CD4-positive, alpha-beta memory T cell (primary cell): ENCODE data around the gene TCERG1. TPM values are rescaled to one million over a fixed set of nuclear protein-coding genes. Genes with fewer than 3 reads are reported as not detected.
A peak's percentile ranks its signal among the peaks of the same experiment; 100 is the strongest.

Source experiments
- CTCF ChIA-PET: fragments of 350-600 bp; sonication (Branson Sonifier 250); formaldehyde crosslinking; loops from one replicate; lab custom pipeline; 2021; ENCODE audit warnings: inconsistent platforms; ENCODE audit not compliant: partially characterized antibody; lab: Charles Lee
- POLR2A ChIA-PET: fragments of 350-600 bp; sonication (Branson Sonifier 250); formaldehyde crosslinking; loops from one replicate; lab custom pipeline; 2021; ENCODE audit not compliant: partially characterized antibody; lab: Charles Lee
- DNase-seq, 5 donors: peaks; one replicate each; pipeline versions ENCODE4 v3.0.0 to v3.0.0-alpha.2; 2020 to 2022; ENCODE audit warnings: mixed read lengths in 1 of 5
- H3K27ac ChIP-seq: one replicate; pipeline ENCODE4 v1.7.0; 2013; ENCODE audit warnings: low read depth, low read length
- H3K27me3 ChIP-seq: 2 replicates; pipeline ENCODE4 v1.7.0; 2013; ENCODE audit warnings: mild to moderate bottlenecking, low read length, moderate library complexity; ENCODE audit not compliant: insufficient read depth
- H3K36me3 ChIP-seq: 2 replicates; pipeline ENCODE4 v1.7.0; 2013; ENCODE audit warnings: mild to moderate bottlenecking, low read length, moderate library complexity; ENCODE audit not compliant: insufficient read depth
- H3K4me1 ChIP-seq: 2 replicates; pipeline ENCODE4 v1.7.0; 2013; ENCODE audit warnings: mild to moderate bottlenecking, low read length, moderate library complexity; ENCODE audit not compliant: insufficient read depth
- H3K4me3 ChIP-seq, 2 donors: one replicate each; pipeline ENCODE4 v1.7.0; 2013; ENCODE audit warnings: low read length in 2 of 2, mild to moderate bottlenecking in 1 of 2
- H3K9me3 ChIP-seq, 2 donors: one replicate each; pipeline ENCODE4 v1.7.0; 2013; ENCODE audit warnings: low read length in 2 of 2, control low read depth in 1 of 2; ENCODE audit not compliant: control insufficient read depth in 1 of 2
- H3K27ac Mint-ChIP-seq, 7 donors: one replicate each; pipeline ENCODE4 v1.8.0; 2020 to 2021; ENCODE audit warnings: mixed read lengths in 7 of 7, mild to moderate bottlenecking in 6 of 7, inconsistent platforms in 3 of 7, moderate library complexity in 3 of 7
- H3K27me3 Mint-ChIP-seq, 2 donors: one replicate each; pipeline ENCODE4 v1.8.0; 2020 to 2021; ENCODE audit warnings: mixed read lengths in 2 of 2
- H3K36me3 Mint-ChIP-seq, 2 donors: one replicate each; pipeline ENCODE4 v1.8.0; 2020 to 2021; ENCODE audit warnings: mixed read lengths in 2 of 2, inconsistent platforms in 1 of 2, mild to moderate bottlenecking in 1 of 2
- H3K4me1 Mint-ChIP-seq, 4 donors: one replicate each; pipeline ENCODE4 v1.8.0; 2020 to 2021; ENCODE audit warnings: mixed read lengths in 4 of 4, mild to moderate bottlenecking in 1 of 4
- H3K4me3 Mint-ChIP-seq, 8 donors: one replicate each; pipeline ENCODE4 v1.8.0; 2020 to 2021; ENCODE audit warnings: mixed read lengths in 8 of 8, mild to moderate bottlenecking in 7 of 8, moderate library complexity in 6 of 8, inconsistent platforms in 3 of 8
- H3K9me3 Mint-ChIP-seq, 8 donors: one replicate each; pipeline ENCODE4 v1.8.0; 2020 to 2021; ENCODE audit warnings: mixed read lengths in 8 of 8, mild to moderate bottlenecking in 5 of 8, inconsistent platforms in 3 of 8, moderate library complexity in 1 of 8
- intact Hi-C: fragments of 100-400 bp; cut with micrococcal nuclease; formaldehyde crosslinking; loops from one replicate; pipeline ENCODE4 v1.15.1; 2023
- polyA plus RNA-seq, 2 donors: library from polyadenylated mRNA; unstranded; fragments of 300-500 nt; fragmentation: Illumina TruSeq; gene quantifications; one replicate each; pipeline ENCODE4 v1.2.3, GENCODE V29; 2021
- total RNA-seq, 2 experiments: library from RNA; stranded (reverse); gene quantifications; one replicate each; pipeline ENCODE4 v1.2.3, GENCODE V29; 2021

The TCERG1 gene
- total and polyA plus RNA-seq, 4 experiments from 2014 or later, result 20.3 to 68.5 (median 57.2) TPM

GRCh38 chr5:146474065-146474464 is 26.9 kb downstream of the TCERG1 start:
- ChIA-PET POLR2A (no interaction called here), CTCF (no interaction called here)
- H3K36me3 Mint-ChIP-seq, result peaks cover 53 to 68% of the 10 kb centered on the region in 2 donors

GRCh38 chr5:146475190-146475780 is 28.2 kb downstream of the TCERG1 start:
- H3K4me3 Mint-ChIP-seq, result no peak overlapping the region
- DNase-seq, result no peak
- H3K27ac Mint-ChIP-seq, result peak overlapping the region in 1 of 7 donors; percentile 29
- no peaks in the 10 kb centered on the region for H3K27me3 Mint-ChIP-seq
- peaks cover 0 to 6% (median 2%) of the 10 kb centered on the region in 4 donors for H3K4me1 Mint-ChIP-seq
- no peak overlapping the region for H3K27ac ChIP-seq
- intact Hi-C loops, result no loop called here
- no peaks in the 10 kb centered on the region for H3K4me1 ChIP-seq
- no peaks in the 10 kb centered on the region for H3K9me3 Mint-ChIP-seq
- no peaks in the 10 kb centered on the region for H3K27me3 ChIP-seq
- no peak overlapping the region for H3K4me3 ChIP-seq
- no peaks in the 10 kb centered on the region for H3K9me3 ChIP-seq
- peaks cover 51 to 65% of the 10 kb centered on the region in 2 donors for H3K36me3 Mint-ChIP-seq
- H3K36me3 ChIP-seq, result peaks cover 40% of the 10 kb centered on the region
- CTCF ChIA-PET, result interaction anchor here (1.0 to 1.2 kb wide), 2 partner anchors 12 to 17 kb away, joined by 3 to 4 read pairs; no protein-coding TSS in a partner anchor
- POLR2A ChIA-PET, result no interaction called here

More at GRCh38 chr5:146474065-146474464, 26.9 kb downstream of the TCERG1 start:
- Mint-ChIP-seq H3K4me3 (peak overlapping the region in 1 of 8 donors; percentile 42), H3K27ac (peak overlapping the region in 1 of 7 donors; percentile 61), H3K4me1 (peaks cover 0 to 6% (median 2%) of the 10 kb centered on the region in 4 donors), H3K9me3 (no peaks in the 10 kb centered on the region), H3K27me3 (no peaks in the 10 kb centered on the region)
- H3K36me3 ChIP-seq, result peaks cover 47% of the 10 kb centered on the region
- H3K4me1 ChIP-seq, result no peaks in the 10 kb centered on the region
- H3K27me3 ChIP-seq, result no peaks in the 10 kb centered on the region
- H3K4me3 ChIP-seq, result no peak overlapping the region
- intact Hi-C loops, result no loop called here
- no peaks in the 10 kb centered on the region for H3K9me3 ChIP-seq
- H3K27ac ChIP-seq, result no peak overlapping the region
- DNase-seq, result no peak

DNA sequence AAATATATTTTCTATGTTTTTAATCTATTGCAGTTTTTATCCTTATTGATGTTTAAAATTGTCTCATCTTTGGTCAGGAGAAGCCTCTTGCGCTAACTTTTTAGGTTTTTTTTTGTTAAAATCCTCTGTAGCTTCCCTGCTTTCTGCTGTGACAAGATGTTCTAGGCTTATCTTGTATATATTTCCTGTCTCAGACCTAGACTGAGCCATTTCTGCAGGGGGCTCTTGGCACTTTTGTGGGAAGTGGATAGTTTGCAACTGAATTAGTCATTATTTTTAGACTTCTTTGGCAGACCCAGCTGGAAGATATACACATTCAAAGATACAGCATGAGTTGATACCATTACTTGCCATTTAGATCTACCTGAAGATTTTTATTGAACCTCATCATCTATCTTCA is 28.8 kb downstream of the TCERG1 start:
- Histone ChIP-seq H3K9me3 (no peaks in the 10 kb centered on the region), H3K27me3 (no peaks in the 10 kb centered on the region), H3K4me1 (no peaks in the 10 kb centered on the region), H3K36me3 (peaks cover 37% of the 10 kb centered on the region), H3K27ac (no peak overlapping the region), H3K4me3 (no peak overlapping the region)
- Mint-ChIP-seq H3K4me1 (peaks cover 0 to 6% (median 2%) of the 10 kb centered on the region in 4 donors), H3K36me3 (peaks cover 49 to 61% of the 10 kb centered on the region in 2 donors), H3K9me3 (no peaks in the 10 kb centered on the region), H3K27ac (peak overlapping the region in 1 of 7 donors; percentile 4), H3K4me3 (no peak overlapping the region), H3K27me3 (no peaks in the 10 kb centered on the region)
- DNase-seq, result no peak
- POLR2A ChIA-PET, result no interaction called here
- CTCF ChIA-PET, result interaction anchor here (1.0 kb wide), 1 partner anchor 12 kb away, joined by 4 read pairs; no protein-coding TSS in a partner anchor
- intact Hi-C loops, result no loop called here

GRCh38 chr5:146482775-146483174 is 35.6 kb downstream of the TCERG1 start:
- Histone ChIP-seq H3K27ac (no peak overlapping the region), H3K27me3 (no peaks in the 10 kb centered on the region), H3K36me3 (peaks cover 36% of the 10 kb centered on the region), H3K9me3 (no peaks in the 10 kb centered on the region), H3K4me3 (no peak overlapping the region), H3K4me1 (no peaks in the 10 kb centered on the region)
- Mint-ChIP-seq H3K27ac (peak overlapping the region in 1 of 7 donors; percentile 31), H3K4me3 (no peak overlapping the region), H3K4me1 (no peaks in the 10 kb centered on the region), H3K27me3 (no peaks in the 10 kb centered on the region), H3K36me3 (peaks cover 51 to 57% of the 10 kb centered on the region in 2 donors), H3K9me3 (no peaks in the 10 kb centered on the region)
- ChIA-PET POLR2A (no interaction called here), CTCF (no interaction called here)
- intact Hi-C loops, result no loop called here
- DNase-seq, result no peak

DNA sequence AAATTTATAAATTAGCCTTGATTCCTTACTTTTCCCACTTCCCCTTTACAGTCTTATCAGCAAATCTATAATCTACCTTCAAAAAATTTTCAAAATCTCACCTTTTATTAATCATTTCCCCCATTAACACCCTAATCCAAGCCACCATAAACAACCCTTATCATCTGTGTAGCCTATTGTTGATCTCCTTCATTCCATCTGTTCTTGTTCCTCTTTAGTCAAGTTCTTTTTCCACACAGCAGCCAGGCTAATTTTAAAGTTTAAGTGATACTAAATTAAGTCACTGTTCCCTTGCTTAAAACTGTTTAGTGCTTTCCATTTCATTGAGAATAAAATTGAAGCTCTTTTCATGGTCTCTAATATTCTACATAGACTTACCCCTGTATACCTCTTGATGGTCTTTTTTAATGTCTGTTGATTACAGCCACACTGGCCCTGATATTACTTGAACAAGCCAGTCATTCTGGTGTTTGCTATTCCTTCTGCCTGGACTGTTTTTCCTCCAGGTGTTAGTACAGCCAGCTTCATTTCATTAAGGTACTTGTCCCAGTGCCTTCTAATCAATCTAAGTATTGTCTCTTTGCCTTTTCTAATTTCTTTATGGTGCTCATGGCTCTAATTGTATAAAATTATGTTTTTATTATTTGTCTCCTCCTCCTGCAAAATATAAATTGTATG is 37.7 kb downstream of the TCERG1 start:
- Histone ChIP-seq H3K4me1 (no peaks in the 10 kb centered on the region), H3K27ac (no peak overlapping the region), H3K4me3 (no peak overlapping the region), H3K9me3 (no peaks in the 10 kb centered on the region), H3K36me3 (peaks cover 36% of the 10 kb centered on the region), H3K27me3 (no peaks in the 10 kb centered on the region)
- Mint-ChIP-seq H3K27ac (peak overlapping the region in 2 of 7 donors; percentile 2 to 9), H3K4me1 (peaks cover 0 to 3% (median 0%) of the 10 kb centered on the region in 4 donors), H3K9me3 (no peaks in the 10 kb centered on the region), H3K27me3 (no peaks in the 10 kb centered on the region), H3K4me3 (no peak overlapping the region), H3K36me3 (peaks cover 60 to 67% of the 10 kb centered on the region in 2 donors)
- POLR2A ChIA-PET, result no interaction called here
- DNase-seq, result no peak
- CTCF ChIA-PET, result no interaction called here
- intact Hi-C loops, result no loop called here

GRCh38 chr5:146490089-146490843 is 43.1 kb downstream of the TCERG1 start:
- Mint-ChIP-seq H3K36me3 (peaks cover 43 to 51% of the 10 kb centered on the region in 2 donors), H3K4me1 (peaks cover 0 to 5% (median 0%) of the 10 kb centered on the region in 4 donors)
- POLR2A ChIA-PET, result no interaction called here

GRCh38 chr5:146494656-146495055 is 47.5 kb downstream of the TCERG1 start:
- Mint-ChIP-seq H3K4me1 (peaks cover 0 to 10% (median under 1%) of the 10 kb centered on the region in 4 donors), H3K36me3 (peaks cover 42 to 45% of the 10 kb centered on the region in 2 donors), H3K27me3 (no peaks in the 10 kb centered on the region), H3K9me3 (no peaks in the 10 kb centered on the region), H3K4me3 (no peak overlapping the region), H3K27ac (peak overlapping the region in 1 of 7 donors; percentile 32)
- no peak for DNase-seq
- Histone ChIP-seq H3K27ac (no peak overlapping the region), H3K36me3 (peaks cover 11% of the 10 kb centered on the region), H3K4me1 (no peaks in the 10 kb centered on the region), H3K27me3 (no peaks in the 10 kb centered on the region), H3K4me3 (no peak overlapping the region), H3K9me3 (no peaks in the 10 kb centered on the region)
- intact Hi-C loops, result no loop called here
- ChIA-PET CTCF (no interaction called here), POLR2A (no interaction called here)

More at GRCh38 chr5:146490089-146490843, 43.1 kb downstream of the TCERG1 start:
- no peak for DNase-seq
- H3K36me3 ChIP-seq, result no peaks in the 10 kb centered on the region
- Mint-ChIP-seq H3K9me3 (no peaks in the 10 kb centered on the region), H3K27ac (peak overlapping the region in 1 of 7 donors; percentile 1), H3K4me3 (no peak overlapping the region), H3K27me3 (no peaks in the 10 kb centered on the region)
- no peak overlapping the region for H3K27ac ChIP-seq
- CTCF ChIA-PET, result interaction anchor here (0.7 to 1.2 kb wide), 2 partner anchors 43 to 48 kb away, joined by 3 read pairs; partner anchors contain the start of gene TCERG1
- H3K4me1 ChIP-seq, result no peaks in the 10 kb centered on the region
- intact Hi-C loops, result no loop called here
- H3K4me3 ChIP-seq, result no peak overlapping the region
- H3K9me3 ChIP-seq, result no peaks in the 10 kb centered on the region
- H3K27me3 ChIP-seq, result no peaks in the 10 kb centered on the region
